ENCODE data around the gene RAB14. TPM values are rescaled to one million over a fixed set of nuclear protein-coding genes. Genes with fewer than 3 reads are reported as not detected.

The RAB14 gene
- total and polyA plus RNA-seq, 2 donors (not counting 1 experiment from before 2014, with no cell fraction given): 29.1 to 46.6 TPM

- Histone ChIP-seq H3K4me3 (replicated peaks in 1 of 4; ENCODE audit: control extremely low read depth in 1 of 4, insufficient read depth in 1 of 4, low read depth in 3 of 4, low read length in 4 of 4) (no peak overlapping the region), H3K4me2 (ENCODE audit: extremely low read depth, insufficient read depth, low read length) (no peak overlapping the region), H3K9me3 (ENCODE audit: control insufficient read depth, insufficient read depth, low read depth, low read length) (no peaks in the 10 kb centered on the region), H3K4me1 (ENCODE audit: control insufficient read depth, extremely low read depth, insufficient read depth, low read length) (peaks cover 2% of the 10 kb centered on the region), H3K79me2 (ENCODE audit: control insufficient read depth, insufficient read depth, low read length) (no peaks in the 10 kb centered on the region), H3K9ac (ENCODE audit: insufficient read depth, low read length) (no peak overlapping the region), H3K27ac (ENCODE audit: insufficient read depth, low read length) (no peak overlapping the region), H2AFZ (ENCODE audit: low read length) (no peak overlapping the region), H3K36me3 (ENCODE audit: control insufficient read depth, insufficient read depth, low read length) (no peaks in the 10 kb centered on the region), H3K27me3 (ENCODE audit: control insufficient read depth, insufficient read depth, low read length) (no peaks in the 10 kb centered on the region), H4K20me1 (ENCODE audit: control insufficient read depth, extremely low read depth, insufficient read depth, low read length) (no peaks in the 10 kb centered on the region)
- no peak for DNase-seq (ENCODE audit: low read depth in 2 of 2)
- no peak for TF ChIP-seq EZH2 (IDR thresholded peaks at IDR 0.05; ENCODE audit: low read length, missing control alignments)
- TF ChIP-seq CTCF (conservative IDR thresholded peaks at IDR 0.05 in 1 of 2, IDR thresholded peaks at IDR 0.05 in 1 of 2; ENCODE audit: low read depth in 1 of 2, low read length in 2 of 2): no peak
These were observed 26.2 kb upstream of the RAB14 start for GRCh38 chr9:121227862-121228261.

- no peak overlapping the region for H3K9ac ChIP-seq (ENCODE audit: insufficient read depth, low read length)
- no peak overlapping the region for H3K4me2 ChIP-seq (ENCODE audit: extremely low read depth, insufficient read depth, low read length)
- no peaks in the 10 kb centered on the region for H3K27me3 ChIP-seq (ENCODE audit: control insufficient read depth, insufficient read depth, low read length)
- H3K36me3 ChIP-seq (ENCODE audit: control insufficient read depth, insufficient read depth, low read length): no peaks in the 10 kb centered on the region
- peak in 1 of 2 donors; percentile 39 for DNase-seq (ENCODE audit: low read depth in 2 of 2)
- peaks cover 2% of the 10 kb centered on the region for H3K4me1 ChIP-seq (ENCODE audit: control insufficient read depth, extremely low read depth, insufficient read depth, low read length)
- no peaks in the 10 kb centered on the region for H3K79me2 ChIP-seq (ENCODE audit: control insufficient read depth, insufficient read depth, low read length)
- H3K27ac ChIP-seq (ENCODE audit: insufficient read depth, low read length): no peak overlapping the region
- H3K9me3 ChIP-seq (ENCODE audit: control insufficient read depth, insufficient read depth, low read depth, low read length): no peaks in the 10 kb centered on the region
- no peak overlapping the region for H3K4me3 ChIP-seq (replicated peaks in 1 of 4; ENCODE audit: control extremely low read depth in 1 of 4, insufficient read depth in 1 of 4, low read depth in 3 of 4, low read length in 4 of 4)
- H2AFZ ChIP-seq (ENCODE audit: low read length): no peak overlapping the region
- no peaks in the 10 kb centered on the region for H4K20me1 ChIP-seq (ENCODE audit: control insufficient read depth, extremely low read depth, insufficient read depth, low read length)
- TF ChIP-seq CTCF (conservative IDR thresholded peaks at IDR 0.05 in 1 of 2, IDR thresholded peaks at IDR 0.05 in 1 of 2; ENCODE audit: low read depth in 1 of 2, low read length in 2 of 2) (no peak), EZH2 (IDR thresholded peaks at IDR 0.05; ENCODE audit: low read length, missing control alignments) (no peak)
These were observed 24.5 kb upstream of the RAB14 start for GRCh38 chr9:121226175-121226574.

- H3K9me3 ChIP-seq (ENCODE audit: control insufficient read depth, insufficient read depth, low read depth, low read length): no peaks in the 10 kb centered on the region
- no peak overlapping the region for H3K27ac ChIP-seq (ENCODE audit: insufficient read depth, low read length)
- H3K9ac ChIP-seq (ENCODE audit: insufficient read depth, low read length): no peak overlapping the region
- H4K20me1 ChIP-seq (ENCODE audit: control insufficient read depth, extremely low read depth, insufficient read depth, low read length): no peaks in the 10 kb centered on the region
- H3K79me2 ChIP-seq (ENCODE audit: control insufficient read depth, insufficient read depth, low read length): no peaks in the 10 kb centered on the region
- no peak overlapping the region for H2AFZ ChIP-seq (ENCODE audit: low read length)
- H3K27me3 ChIP-seq (ENCODE audit: control insufficient read depth, insufficient read depth, low read length): no peaks in the 10 kb centered on the region
- H3K4me2 ChIP-seq (ENCODE audit: extremely low read depth, insufficient read depth, low read length): no peak overlapping the region
- no peaks in the 10 kb centered on the region for H3K36me3 ChIP-seq (ENCODE audit: control insufficient read depth, insufficient read depth, low read length)
- DNase-seq (ENCODE audit: low read depth in 2 of 2): no peak
- peaks cover 2% of the 10 kb centered on the region for H3K4me1 ChIP-seq (ENCODE audit: control insufficient read depth, extremely low read depth, insufficient read depth, low read length)
- no peak for TF ChIP-seq CTCF (conservative IDR thresholded peaks at IDR 0.05 in 1 of 2, IDR thresholded peaks at IDR 0.05 in 1 of 2; ENCODE audit: low read depth in 1 of 2, low read length in 2 of 2)
- no peak for TF ChIP-seq EZH2 (IDR thresholded peaks at IDR 0.05; ENCODE audit: low read length, missing control alignments)
- no peak overlapping the region for H3K4me3 ChIP-seq (replicated peaks in 1 of 4; ENCODE audit: control extremely low read depth in 1 of 4, insufficient read depth in 1 of 4, low read depth in 3 of 4, low read length in 4 of 4)
These were observed 23.6 kb upstream of the RAB14 start for GRCh38 chr9:121225240-121225639.
